SU-DHL-6 (cell line): ENCODE data around the gene AJUBA.
A peak's percentile ranks its signal among the peaks of the same experiment; 100 is the strongest.

Experiments
- H2AFZ ChIP-seq: fragments of 200-600 bp; sonication (generic); 2 replicates; pipeline ENCODE4 v1.6.1; 2014; ENCODE audit warnings: low read depth, mild to moderate bottlenecking, moderate library complexity, mixed read lengths, antibody characterized with exemption, low read length; ENCODE audit not compliant: severe bottlenecking
- H3F3A ChIP-seq: fragments of 200-600 bp; shearing (Covaris generic); 2 replicates; pipeline ENCODE4 v1.6.0; 2016; ENCODE audit warnings: antibody characterized with exemption, mild to moderate bottlenecking; ENCODE audit not compliant: insufficient read depth
- H3K27ac ChIP-seq: fragments of 200-600 bp; sonication (generic); 2 replicates; pipeline ENCODE4 v1.5.1; 2016; ENCODE audit warnings: low read depth, mild to moderate bottlenecking, low read length, moderate library complexity, mixed read lengths
- H3K27me3 ChIP-seq: fragments of 200-600 bp; sonication (generic), shearing (Covaris generic); 2 replicates; pipeline ENCODE4 v1.6.0; 2014; ENCODE audit warnings: mild to moderate bottlenecking, low read length
- H3K36me3 ChIP-seq: fragments of 200-600 bp; sonication (generic); 2 replicates; pipeline ENCODE4 v1.6.1; 2014; ENCODE audit warnings: mild to moderate bottlenecking, low read length, mixed read lengths
- H3K4me2 ChIP-seq: fragments of 300-600, 200-600 bp; shearing (Covaris generic), sonication (generic); 2 replicates; pipeline ENCODE4 v1.6.0; 2014; ENCODE audit warnings: low read length, low read depth, mild to moderate bottlenecking; ENCODE audit not compliant: poor library complexity, severe bottlenecking
- H3K4me3 ChIP-seq: fragments of 200-600 bp; sonication (generic); 2 replicates; pipeline ENCODE4 v1.5.1; 2014; ENCODE audit warnings: antibody characterized with exemption, low read length, mild to moderate bottlenecking, mixed read lengths; ENCODE audit not compliant: insufficient read depth, poor library complexity, severe bottlenecking
- H3K79me2 ChIP-seq: fragments of 200-600 bp; sonication (generic); 2 replicates; pipeline ENCODE4 v1.6.1; 2014; ENCODE audit warnings: mild to moderate bottlenecking, low read length, moderate library complexity; ENCODE audit not compliant: insufficient read depth
- H3K9ac ChIP-seq: fragments of 200-600 bp; sonication (generic); 2 replicates; pipeline ENCODE4 v1.7.0; 2014; ENCODE audit warnings: mild to moderate bottlenecking, low read length
- H3K9me2 ChIP-seq: fragments of 200-600 bp; sonication (generic); replicated peaks from 2 replicates; pipeline ENCODE4 v1.6.1; 2014; ENCODE audit warnings: low read length; ENCODE audit not compliant: insufficient read depth
- H3K9me3 ChIP-seq: fragments of 200-600 bp; sonication (generic); 2 replicates; pipeline ENCODE4 v1.6.1; 2014; ENCODE audit warnings: low read length, mixed read lengths; ENCODE audit not compliant: insufficient read depth
- H4K20me1 ChIP-seq: fragments of 200-600 bp; sonication (generic); 2 replicates; pipeline ENCODE4 v1.6.1; 2014; ENCODE audit warnings: low read depth, mild to moderate bottlenecking, antibody characterized with exemption, low read length, moderate library complexity, mixed read lengths
- EZH2phosphoT487 ChIP-seq: fragments of 200-600 bp; sonication (generic), shearing (Covaris generic); conservative IDR thresholded peaks from 2 replicates; pipeline ENCODE4 v1.6.1; 2018; ENCODE audit warnings: mild to moderate bottlenecking, antibody characterized with exemption, low read length, moderate library complexity, mixed read lengths
- TF ChIP-seq, protein P1 (sequence below): fragments of 200-600 bp; sonication (generic); IDR thresholded peaks from one replicate; pipeline ENCODE4 v1.5.1; 2017; ENCODE audit warnings: antibody characterized with exemption, mild to moderate bottlenecking, low read length, moderate library complexity; ENCODE audit not compliant: insufficient read depth, poor library complexity, severe bottlenecking

Gene AJUBA

DNA sequence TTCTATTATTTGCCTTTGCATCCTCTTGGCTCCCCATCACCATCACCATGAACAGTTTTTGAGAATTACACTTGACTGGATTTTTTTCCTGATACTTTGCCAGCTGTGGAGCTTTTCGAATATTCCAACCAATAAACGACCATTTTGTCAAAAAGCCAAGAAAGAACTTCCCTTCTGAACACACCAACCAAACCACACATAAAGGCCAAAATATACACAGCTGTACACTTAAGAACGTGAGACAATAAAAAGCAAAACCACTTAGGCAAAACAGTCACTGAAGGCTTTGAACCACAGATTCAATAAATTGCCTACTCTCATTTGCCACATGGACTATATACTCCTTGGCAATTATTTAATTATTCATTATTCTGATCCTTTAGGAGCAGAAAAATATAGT is 26.5 kb upstream of the AJUBA start:
- Histone ChIP-seq H4K20me1 (no peaks in the 10 kb centered on the region), H3K36me3 (no peaks in the 10 kb centered on the region), H3K27me3 (no peaks in the 10 kb centered on the region), H3K4me3 (peak overlapping the region; percentile 55), H3K9me3 (no peaks in the 10 kb centered on the region), H2AFZ (peak overlapping the region; percentile 2), H3K9me2 (no peaks in the 10 kb centered on the region), H3K27ac (peak overlapping the region; percentile 81), H3K4me2 (peak overlapping the region; percentile 94), H3K9ac (peak overlapping the region; percentile 56), H3K79me2 (no peaks in the 10 kb centered on the region), H3F3A (peaks cover 43% of the 10 kb centered on the region)
- TF ChIP-seq, protein P1, sequence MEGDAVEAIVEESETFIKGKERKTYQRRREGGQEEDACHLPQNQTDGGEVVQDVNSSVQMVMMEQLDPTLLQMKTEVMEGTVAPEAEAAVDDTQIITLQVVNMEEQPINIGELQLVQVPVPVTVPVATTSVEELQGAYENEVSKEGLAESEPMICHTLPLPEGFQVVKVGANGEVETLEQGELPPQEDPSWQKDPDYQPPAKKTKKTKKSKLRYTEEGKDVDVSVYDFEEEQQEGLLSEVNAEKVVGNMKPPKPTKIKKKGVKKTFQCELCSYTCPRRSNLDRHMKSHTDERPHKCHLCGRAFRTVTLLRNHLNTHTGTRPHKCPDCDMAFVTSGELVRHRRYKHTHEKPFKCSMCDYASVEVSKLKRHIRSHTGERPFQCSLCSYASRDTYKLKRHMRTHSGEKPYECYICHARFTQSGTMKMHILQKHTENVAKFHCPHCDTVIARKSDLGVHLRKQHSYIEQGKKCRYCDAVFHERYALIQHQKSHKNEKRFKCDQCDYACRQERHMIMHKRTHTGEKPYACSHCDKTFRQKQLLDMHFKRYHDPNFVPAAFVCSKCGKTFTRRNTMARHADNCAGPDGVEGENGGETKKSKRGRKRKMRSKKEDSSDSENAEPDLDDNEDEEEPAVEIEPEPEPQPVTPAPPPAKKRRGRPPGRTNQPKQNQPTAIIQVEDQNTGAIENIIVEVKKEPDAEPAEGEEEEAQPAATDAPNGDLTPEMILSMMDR = no peak
- TF ChIP-seq EZH2phosphoT487 = no peak

DNA sequence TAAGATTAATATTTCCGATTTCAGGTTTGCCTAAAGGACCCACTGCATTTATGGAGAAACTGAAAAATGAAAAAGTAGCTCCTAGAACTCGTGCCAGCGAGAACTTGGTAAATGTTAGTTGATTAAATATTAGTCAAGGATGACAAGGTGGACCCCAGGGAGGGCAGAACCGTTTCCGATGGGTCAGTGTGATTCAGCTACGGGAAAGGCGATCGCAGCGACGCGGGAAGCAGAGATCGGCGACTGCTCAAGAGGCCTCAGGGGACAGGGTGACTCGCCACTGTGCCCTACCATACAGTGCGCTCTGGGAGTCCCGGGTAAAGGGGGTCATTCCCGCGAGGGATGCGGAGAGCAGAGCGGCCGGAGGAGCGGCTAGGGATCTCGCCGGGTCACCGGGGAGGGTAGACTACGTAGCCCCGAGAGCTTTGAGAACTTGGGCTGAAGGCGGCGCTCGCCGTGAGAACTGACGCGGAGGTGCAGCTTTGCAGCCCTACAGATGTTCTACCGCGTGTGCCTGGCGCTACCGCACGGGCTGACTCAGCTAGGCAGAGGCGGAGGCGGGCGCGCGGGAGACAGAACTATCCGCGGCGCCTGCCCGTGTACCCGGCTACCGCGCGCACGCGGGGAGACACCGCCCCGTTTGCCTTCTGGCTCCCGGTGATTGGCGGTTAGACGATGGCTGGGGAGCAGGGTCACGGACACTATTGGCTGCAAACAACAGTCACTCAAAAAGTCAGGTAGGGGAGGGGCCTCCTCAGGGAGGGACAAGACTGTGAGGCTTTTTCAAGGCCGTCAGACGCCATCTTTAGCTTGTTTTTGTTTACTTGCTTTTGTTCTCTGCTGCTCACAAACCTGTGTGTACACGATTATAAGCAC is 24.4 kb upstream of the AJUBA start:
- Histone ChIP-seq H4K20me1 (no peaks in the 10 kb centered on the region), H3K4me2 (peak overlapping the region; percentile 78), H3K79me2 (no peaks in the 10 kb centered on the region), H3K9ac (peak overlapping the region; percentile 88), H3F3A (peaks cover 43% of the 10 kb centered on the region), H3K36me3 (no peaks in the 10 kb centered on the region), H3K4me3 (peak overlapping the region; percentile 61), H3K27me3 (no peaks in the 10 kb centered on the region), H2AFZ (peak overlapping the region; percentile 70), H3K9me2 (no peaks in the 10 kb centered on the region), H3K9me3 (no peaks in the 10 kb centered on the region), H3K27ac (peak overlapping the region; percentile 84)
- TF ChIP-seq, protein P1 = no peak
- no peak for TF ChIP-seq EZH2phosphoT487

DNA sequence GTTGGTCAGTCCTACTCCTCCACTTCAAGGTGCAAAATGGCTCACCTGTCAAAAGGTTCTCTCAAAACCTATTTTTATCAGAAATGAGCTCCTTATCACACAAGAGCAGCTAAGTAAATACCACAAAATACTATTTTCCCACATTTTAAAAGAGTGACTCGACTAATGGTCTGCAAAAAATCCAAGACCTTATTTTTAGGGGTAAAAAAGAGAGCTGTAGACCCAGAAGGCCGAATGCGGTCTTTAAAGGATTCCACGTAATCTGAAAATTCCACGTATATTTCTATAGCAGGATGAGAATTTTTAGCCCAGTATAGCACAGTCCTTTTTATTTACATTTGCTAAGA is 23.8 kb upstream of the AJUBA start:
- Histone ChIP-seq H3K36me3 (no peaks in the 10 kb centered on the region), H3K27ac (peak overlapping the region; percentile 75), H3K79me2 (no peaks in the 10 kb centered on the region), H2AFZ (peak overlapping the region; percentile 45), H3K9ac (peak overlapping the region; percentile 88), H3K9me2 (no peaks in the 10 kb centered on the region), H3K4me3 (peak overlapping the region; percentile 61), H4K20me1 (no peaks in the 10 kb centered on the region), H3K4me2 (peak overlapping the region; percentile 78), H3F3A (peaks cover 40% of the 10 kb centered on the region), H3K9me3 (no peaks in the 10 kb centered on the region), H3K27me3 (no peaks in the 10 kb centered on the region)
- no peak for TF ChIP-seq EZH2phosphoT487
